IMR-90 (cell line): ENCODE data around the gene FGGY. TPM values are rescaled to one million over a fixed set of nuclear protein-coding genes. Genes with fewer than 3 reads are reported as not detected.

Source experiments
- ATAC-seq: fragments of 200-7000 bp; cut with Tn5 transposase; 2 replicates; pipeline ENCODE4 v1.9.1; 2020; ENCODE audit warnings: low read depth, mild to moderate bottlenecking, moderate library complexity
- BruUV-seq: library from RNA; stranded (reverse); fragments of 400-500 nt; replicated peaks from 2 replicates; lab custom pipeline; 2021; lab: Mats Ljungman, UMichigan
- CTCF ChIA-PET: fragments of 300-600 bp; formaldehyde crosslinking; extraction: SDS; loops from one replicate; lab custom pipeline; 2021; ENCODE audit warnings: antibody characterized with exemption; lab: Yijun Ruan, JAX
- POLR2A ChIA-PET: fragments of 300-600 bp; sonication (Branson Sonifier 250); formaldehyde crosslinking; loops from one replicate; lab custom pipeline; 2022; ENCODE audit warnings: antibody characterized with exemption; ENCODE audit not compliant: unreplicated experiment; lab: Charles Lee
- DNase-seq: peaks from one replicate; pipeline ENCODE4 v3.0.0; 2013
- H2AFZ ChIP-seq: replicated peaks from 2 replicates; pipeline ENCODE3; 2013; ENCODE audit warnings: low read length, mild to moderate bottlenecking; ENCODE audit not compliant: poor library complexity
- H2AK5ac ChIP-seq: 2 replicates; pipeline ENCODE4 v1.6.1; 2013; ENCODE audit warnings: low read depth, low read length, inconsistent platforms
- H2AK9ac ChIP-seq: replicated peaks from 2 replicates; pipeline ENCODE3; 2013; ENCODE audit warnings: mild to moderate bottlenecking, low read depth, low read length, moderate library complexity; ENCODE audit not compliant: poor library complexity
- H2BK120ac ChIP-seq: 2 replicates; pipeline ENCODE4 v1.6.1; 2013; ENCODE audit warnings: low read depth, low read length, inconsistent platforms
- H2BK15ac ChIP-seq: 3 replicates; pipeline ENCODE4 v1.6.1; 2013; ENCODE audit warnings: low read depth, low read length, inconsistent platforms
- H2BK20ac ChIP-seq: 2 replicates; pipeline ENCODE4 v1.6.1; 2013; ENCODE audit warnings: low read depth, mild to moderate bottlenecking, inconsistent platforms, low read length, moderate library complexity
- H2BK5ac ChIP-seq: 2 replicates; pipeline ENCODE4 v1.6.1; 2013; ENCODE audit warnings: mild to moderate bottlenecking, low read depth, low read length, inconsistent platforms; ENCODE audit not compliant: poor library complexity, severe bottlenecking
- H3K14ac ChIP-seq: replicated peaks from 2 replicates; pipeline ENCODE4 v1.6.1; 2013; ENCODE audit warnings: low read depth, low read length, inconsistent platforms
- H3K18ac ChIP-seq: 2 replicates; pipeline ENCODE4 v1.6.1; 2013; ENCODE audit warnings: low read depth, low read length, control low read depth
- H3K23ac ChIP-seq: 2 replicates; pipeline ENCODE4 v1.6.1; 2013; ENCODE audit warnings: low read depth, low read length, inconsistent platforms
- H3K27ac ChIP-seq: 2 replicates; pipeline ENCODE4 v1.5.1; 2013; ENCODE audit warnings: mild to moderate bottlenecking, control low read depth, low read length; ENCODE audit not compliant: insufficient read depth
- H3K27me3 ChIP-seq: 2 replicates; pipeline ENCODE4 v1.6.1; 2013; ENCODE audit warnings: low read length; ENCODE audit not compliant: control insufficient read depth, insufficient read depth
- H3K36me3 ChIP-seq: 2 replicates; pipeline ENCODE4 v1.6.1; 2013; ENCODE audit warnings: low read length, mixed read lengths; ENCODE audit not compliant: control insufficient read depth, insufficient read depth
- H3K4ac ChIP-seq: 2 replicates; pipeline ENCODE4 v1.6.1; 2013; ENCODE audit warnings: low read depth, low read length, inconsistent platforms
- H3K4me1 ChIP-seq: 2 replicates; pipeline ENCODE4 v1.6.1; 2013; ENCODE audit warnings: low read length, mixed read lengths; ENCODE audit not compliant: control insufficient read depth, insufficient read depth
- H3K4me2 ChIP-seq: 2 replicates; pipeline ENCODE4 v1.6.1; 2013; ENCODE audit warnings: low read depth, mild to moderate bottlenecking, control low read depth, low read length, moderate library complexity
- H3K4me3 ChIP-seq: 2 replicates; pipeline ENCODE4 v1.5.1; 2013; ENCODE audit warnings: low read depth, mild to moderate bottlenecking, control low read depth, low read length, moderate library complexity; ENCODE audit not compliant: insufficient read depth
- H3K56ac ChIP-seq: 2 replicates; pipeline ENCODE4 v1.6.1; 2013; ENCODE audit warnings: low read length, inconsistent platforms; ENCODE audit not compliant: insufficient read depth; ENCODE audit errors: extremely low read depth
- H3K79me1 ChIP-seq, 2 experiments: 2 replicates each; pipeline ENCODE4 v1.6.1; 2013; ENCODE audit warnings: low read length in 2 of 2, inconsistent platforms in 1 of 2, low read depth in 1 of 2
- H3K9ac ChIP-seq: 2 replicates; pipeline ENCODE4 v1.6.1; 2013; ENCODE audit warnings: low read depth, low read length, control low read depth
- H3K9me1 ChIP-seq: 2 replicates; pipeline ENCODE4 v1.6.1; 2013; ENCODE audit warnings: low read length, inconsistent platforms; ENCODE audit not compliant: insufficient read depth
- H3K9me3 ChIP-seq: 2 replicates; pipeline ENCODE4 v1.6.1; 2013; ENCODE audit warnings: low read length; ENCODE audit not compliant: control insufficient read depth, insufficient read depth
- H4K20me1 ChIP-seq: 2 replicates; pipeline ENCODE4 v1.6.1; 2013; ENCODE audit warnings: low read length, inconsistent platforms; ENCODE audit not compliant: insufficient read depth
- H4K5ac ChIP-seq: 2 replicates; pipeline ENCODE4 v1.6.1; 2013; ENCODE audit warnings: mild to moderate bottlenecking, low read depth, low read length, control low read depth
- H4K8ac ChIP-seq, 2 experiments: 2 replicates each; pipeline ENCODE4 v1.6.1; 2013; ENCODE audit warnings: low read depth in 2 of 2, low read length in 2 of 2, control low read depth in 1 of 2, inconsistent platforms in 1 of 2
- H4K91ac ChIP-seq: 2 replicates; pipeline ENCODE4 v1.6.1; 2013; ENCODE audit warnings: low read depth, low read length, inconsistent platforms; ENCODE audit not compliant: insufficient read depth
- CHD1 ChIP-seq: IDR thresholded peaks from 2 replicates; pipeline ENCODE4 v1.6.1; 2012; ENCODE audit warnings: low read depth, low read length, improper control_type of control experiment
- MAZ ChIP-seq: IDR thresholded peaks from 2 replicates; pipeline ENCODE4 v1.6.1; 2012; ENCODE audit warnings: low read depth, mild to moderate bottlenecking, low read length, improper control_type of control experiment, moderate library complexity, borderline replicate concordance
- NFE2L2 ChIP-seq: fragments of 150-350 bp; IDR thresholded peaks from 2 replicates; pipeline ENCODE4 v1.6.1; 2016; ENCODE audit warnings: low read depth, mild to moderate bottlenecking, low read length
- POLR2A ChIP-seq: IDR thresholded peaks from 2 replicates; pipeline ENCODE4 v1.6.1; 2012; ENCODE audit warnings: mild to moderate bottlenecking, low read depth, low read length
- RAD21 ChIP-seq: IDR thresholded peaks from 2 replicates; pipeline ENCODE4 v1.6.1; 2012; ENCODE audit warnings: low read length, improper control_type of control experiment
- WGBS, 2 experiments: methylation state at CpG; one replicate each; pipeline versions ENCODE4 v1.1.5 to v1.1.7; 2013; ENCODE audit warnings: missing lambda C conversion rate in 2 of 2; ENCODE audit not compliant: insufficient read length in 1 of 2; ENCODE audit errors: extremely low coverage in 2 of 2; 5-methylcytosine and 5-hydroxymethylcytosine counted together
- dilution Hi-C: fragments of 300-500 bp; cut with HindIII; formaldehyde crosslinking; loops from one replicate; pipeline ENCODE4 v1.14.3; 2018; ENCODE audit warnings: low sequenced_read_pairs; ENCODE audit not compliant: unreplicated experiment
- in situ Hi-C: fragments of 300-500 bp; cut with MboI; formaldehyde crosslinking; loops from 3 replicates; pipeline ENCODE4 v1.14.3; 2019; ENCODE audit warnings: low sequenced_read_pairs, inconsistent platforms, mixed read lengths
- intact Hi-C: fragments of 100-400 bp; cut with micrococcal nuclease; formaldehyde crosslinking; loops from 2 replicates; pipeline ENCODE4 v1.10.0; 2022
- polyA plus RNA-seq, 3 experiments: library from polyadenylated mRNA; depleted of rRNA; stranded (reverse); fragments of >200 nt; gene quantifications; 2 replicates each; pipeline ENCODE4 v1.2.3, GENCODE V29; 2012; ENCODE audit warnings: low replicate concordance in 1 of 3
- total RNA-seq: library from RNA; depleted of rRNA; stranded (reverse); fragments of >200 nt; gene quantifications from 2 replicates; pipeline ENCODE4 v1.2.3, GENCODE V29; 2012

FGGY gene
- total and polyA plus RNA-seq, 2 of the 4 experiments (the other 2 are of a cell fraction) = 5.6 to 14.0 TPM

- H3K9me3 ChIP-seq = no peaks in the 10 kb centered on the region
- H2AK5ac ChIP-seq = no peak overlapping the region
- no peak overlapping the region for H4K5ac ChIP-seq
- no peak overlapping the region for H3K4me2 ChIP-seq
- no peak overlapping the region for H3K4me3 ChIP-seq
- no peak overlapping the region for H3K56ac ChIP-seq
- TF ChIP-seq RAD21 (no peak), POLR2A (no peak), MAZ (no peak), NFE2L2 (no peak), CHD1 (no peak)
- dilution Hi-C loops = no loop called here
- H3K9me1 ChIP-seq = no peaks in the 10 kb centered on the region
- no peak overlapping the region for H4K8ac ChIP-seq
- no peak overlapping the region for H3K9ac ChIP-seq
- H3K79me1 ChIP-seq = no peaks in the 10 kb centered on the region
- no peaks in the 10 kb centered on the region for H3K27me3 ChIP-seq
- no peaks in the 10 kb centered on the region for H3K4me1 ChIP-seq
- no peak overlapping the region for H3K18ac ChIP-seq
- no peak overlapping the region for H3K14ac ChIP-seq
- no peak overlapping the region for H2BK120ac ChIP-seq
- H3K4ac ChIP-seq = no peak overlapping the region
- DNase-seq (no peak), ATAC-seq (no peak)
- no peak overlapping the region for H2BK5ac ChIP-seq
- no peaks in the 10 kb centered on the region for H4K20me1 ChIP-seq
- ChIA-PET CTCF (no interaction called here), POLR2A (no interaction called here)
- H2AFZ ChIP-seq = no peak overlapping the region
- H2BK15ac ChIP-seq = no peak overlapping the region
- no peaks in the 10 kb centered on the region for H3K36me3 ChIP-seq
- WGBS, 2 experiments = no CpG with 5 or more reads among the region's 2 CpGs
- H2BK20ac ChIP-seq = no peak overlapping the region
- no peak overlapping the region for H3K23ac ChIP-seq
- H2AK9ac ChIP-seq = no peak overlapping the region
- no peak overlapping the region for H3K27ac ChIP-seq
- BruUV-seq = no TSS peak
- in situ Hi-C loops = no loop called here
- H4K91ac ChIP-seq = no peak overlapping the region
- intact Hi-C loops = no loop called here
These were observed 357.1 kb downstream of the FGGY start for GRCh38 chr1:59653968-59654367.
